DOHH2 (cell line): Measurements from ENCODE around the gene SDE2.

Experiments
- H3F3A ChIP-seq: fragments of 200-600 bp; sonication (generic), shearing (Covaris generic); 2 replicates; pipeline ENCODE4 v1.6.0; 2016; ENCODE audit warnings: antibody characterized with exemption, mild to moderate bottlenecking; ENCODE audit not compliant: control insufficient read depth, insufficient read depth
- H3K27ac ChIP-seq: fragments of 200-600 bp; sonication (generic); 2 replicates; pipeline ENCODE4 v1.5.1; 2014; ENCODE audit warnings: low read depth, mild to moderate bottlenecking, low read length, moderate library complexity
- H3K27me3 ChIP-seq: fragments of 200-600 bp; sonication (generic); 2 replicates; pipeline ENCODE4 v1.6.1; 2014; ENCODE audit warnings: mild to moderate bottlenecking, low read length, mixed read lengths; ENCODE audit not compliant: control insufficient read depth
- H3K36me3 ChIP-seq: fragments of 200-600 bp; sonication (generic); 2 replicates; pipeline ENCODE4 v1.6.1; 2014; ENCODE audit warnings: mild to moderate bottlenecking, low read length, moderate library complexity, mixed read lengths; ENCODE audit not compliant: control insufficient read depth
- H3K4me1 ChIP-seq: fragments of 200-600 bp; sonication (generic); 2 replicates; pipeline ENCODE4 v1.6.1; 2014; ENCODE audit warnings: mild to moderate bottlenecking, low read length, mixed read lengths; ENCODE audit not compliant: control insufficient read depth
- H3K4me2 ChIP-seq: fragments of 200-600 bp; sonication (generic); 2 replicates; pipeline ENCODE4 v1.6.0; 2014; ENCODE audit warnings: mild to moderate bottlenecking, low read length, moderate library complexity
- H3K4me3 ChIP-seq: fragments of 200-600 bp; sonication (generic); 2 replicates; pipeline ENCODE4 v1.5.1; 2014; ENCODE audit warnings: mild to moderate bottlenecking, low read length, mixed read lengths
- H3K79me2 ChIP-seq: fragments of 200-600 bp; sonication (generic); 2 replicates; pipeline ENCODE4 v1.6.1; 2014; ENCODE audit warnings: mild to moderate bottlenecking, low read length, mixed read lengths; ENCODE audit not compliant: control insufficient read depth
- H3K9me2 ChIP-seq: fragments of 200-600 bp; sonication (generic); replicated peaks from 2 replicates; pipeline ENCODE4 v1.6.1; 2014; ENCODE audit warnings: mild to moderate bottlenecking, low read length, mixed read lengths; ENCODE audit not compliant: control insufficient read depth
- H3K9me3 ChIP-seq: fragments of 200-600 bp; sonication (generic); 2 replicates; pipeline ENCODE4 v1.6.1; 2014; ENCODE audit warnings: antibody characterized with exemption, low read length, mixed read lengths; ENCODE audit not compliant: control insufficient read depth, insufficient read depth
- H4K20me1 ChIP-seq: fragments of 200-600 bp; sonication (generic); 2 replicates; pipeline ENCODE4 v1.6.0; 2014; ENCODE audit warnings: low read depth, mild to moderate bottlenecking, antibody characterized with exemption, low read length, moderate library complexity; ENCODE audit not compliant: control insufficient read depth, insufficient read depth
- CTCF ChIP-seq: fragments of 200-600 bp; sonication (generic); IDR thresholded peaks from one replicate; pipeline ENCODE4 v1.5.1; 2014; ENCODE audit warnings: antibody characterized with exemption, mild to moderate bottlenecking, low read depth, low read length; ENCODE audit not compliant: poor library complexity, severe bottlenecking
- EZH2phosphoT487 ChIP-seq: fragments of 200-600 bp; sonication (generic); IDR thresholded peaks from 2 replicates; pipeline ENCODE4 v1.6.1; 2017; ENCODE audit warnings: borderline replicate concordance, mild to moderate bottlenecking, antibody characterized with exemption, low read length, moderate library complexity, mixed read lengths

Gene SDE2

GRCh38 chr1:225958041-225958440 is 41.1 kb downstream of the SDE2 start:
- H3F3A ChIP-seq: no peaks in the 10 kb centered on the region
- H4K20me1 ChIP-seq: no peaks in the 10 kb centered on the region
- H3K27ac ChIP-seq: no peak overlapping the region
- H3K4me1 ChIP-seq: no peaks in the 10 kb centered on the region
- H3K9me2 ChIP-seq: no peaks in the 10 kb centered on the region
- H3K79me2 ChIP-seq: no peaks in the 10 kb centered on the region
- peaks cover 16% of the 10 kb centered on the region; the same call in 1 of the 2 replicates for H3K27me3 ChIP-seq
- no peak overlapping the region for H3K4me2 ChIP-seq
- no peak overlapping the region for H3K4me3 ChIP-seq
- no peaks in the 10 kb centered on the region for H3K9me3 ChIP-seq
- H3K36me3 ChIP-seq: no peaks in the 10 kb centered on the region
- TF ChIP-seq EZH2phosphoT487: no peak
- TF ChIP-seq CTCF: no peak

GRCh38 chr1:225954753-225955152 is 44.4 kb downstream of the SDE2 start:
- H3F3A ChIP-seq: no peaks in the 10 kb centered on the region
- H3K4me3 ChIP-seq: no peak overlapping the region
- no peaks in the 10 kb centered on the region for H3K9me2 ChIP-seq
- no peak for TF ChIP-seq CTCF
- TF ChIP-seq EZH2phosphoT487: no peak
- no peaks in the 10 kb centered on the region for H3K9me3 ChIP-seq
- H4K20me1 ChIP-seq: no peaks in the 10 kb centered on the region
- peaks cover 16% of the 10 kb centered on the region; the same call in 1 of the 2 replicates for H3K27me3 ChIP-seq
- no peaks in the 10 kb centered on the region for H3K79me2 ChIP-seq
- no peaks in the 10 kb centered on the region for H3K4me1 ChIP-seq
- no peak overlapping the region for H3K27ac ChIP-seq
- H3K36me3 ChIP-seq: no peaks in the 10 kb centered on the region
- H3K4me2 ChIP-seq: no peak overlapping the region

GRCh38 chr1:225953315-225953714 is 45.8 kb downstream of the SDE2 start:
- no peak overlapping the region for H3K4me3 ChIP-seq
- TF ChIP-seq EZH2phosphoT487: no peak
- no peak overlapping the region for H3K27ac ChIP-seq
- no peaks in the 10 kb centered on the region for H3K4me1 ChIP-seq
- no peaks in the 10 kb centered on the region for H3K79me2 ChIP-seq
- no peaks in the 10 kb centered on the region for H3K9me3 ChIP-seq
- H4K20me1 ChIP-seq: no peaks in the 10 kb centered on the region
- H3K27me3 ChIP-seq: peaks cover 16% of the 10 kb centered on the region; the same call in 1 of the 2 replicates
- no peak overlapping the region for H3K4me2 ChIP-seq
- H3F3A ChIP-seq: no peaks in the 10 kb centered on the region
- H3K36me3 ChIP-seq: no peaks in the 10 kb centered on the region
- no peaks in the 10 kb centered on the region for H3K9me2 ChIP-seq

GRCh38 chr1:225950905-225951497 is 48.1 kb downstream of the SDE2 start:
- no peak overlapping the region for H3K4me2 ChIP-seq
- no peaks in the 10 kb centered on the region for H3K36me3 ChIP-seq
- H3K9me2 ChIP-seq: no peaks in the 10 kb centered on the region
- no peaks in the 10 kb centered on the region for H3K9me3 ChIP-seq
- no peak overlapping the region for H3K4me3 ChIP-seq
- TF ChIP-seq EZH2phosphoT487 (no peak), CTCF (no peak)
- H3K4me1 ChIP-seq: no peaks in the 10 kb centered on the region
- no peaks in the 10 kb centered on the region for H4K20me1 ChIP-seq
- peaks cover 25% of the 10 kb centered on the region for H3K27me3 ChIP-seq
- H3F3A ChIP-seq: no peaks in the 10 kb centered on the region
- no peak overlapping the region for H3K27ac ChIP-seq
- no peaks in the 10 kb centered on the region for H3K79me2 ChIP-seq
